Measurements from ENCODE around the gene DIAPH1. TPM values are rescaled to one million over a fixed set of nuclear protein-coding genes. Genes with fewer than 3 reads are reported as not detected.

Gene DIAPH1
- total RNA-seq, 1 experiment from 2014 or later, result 142 TPM

DNA sequence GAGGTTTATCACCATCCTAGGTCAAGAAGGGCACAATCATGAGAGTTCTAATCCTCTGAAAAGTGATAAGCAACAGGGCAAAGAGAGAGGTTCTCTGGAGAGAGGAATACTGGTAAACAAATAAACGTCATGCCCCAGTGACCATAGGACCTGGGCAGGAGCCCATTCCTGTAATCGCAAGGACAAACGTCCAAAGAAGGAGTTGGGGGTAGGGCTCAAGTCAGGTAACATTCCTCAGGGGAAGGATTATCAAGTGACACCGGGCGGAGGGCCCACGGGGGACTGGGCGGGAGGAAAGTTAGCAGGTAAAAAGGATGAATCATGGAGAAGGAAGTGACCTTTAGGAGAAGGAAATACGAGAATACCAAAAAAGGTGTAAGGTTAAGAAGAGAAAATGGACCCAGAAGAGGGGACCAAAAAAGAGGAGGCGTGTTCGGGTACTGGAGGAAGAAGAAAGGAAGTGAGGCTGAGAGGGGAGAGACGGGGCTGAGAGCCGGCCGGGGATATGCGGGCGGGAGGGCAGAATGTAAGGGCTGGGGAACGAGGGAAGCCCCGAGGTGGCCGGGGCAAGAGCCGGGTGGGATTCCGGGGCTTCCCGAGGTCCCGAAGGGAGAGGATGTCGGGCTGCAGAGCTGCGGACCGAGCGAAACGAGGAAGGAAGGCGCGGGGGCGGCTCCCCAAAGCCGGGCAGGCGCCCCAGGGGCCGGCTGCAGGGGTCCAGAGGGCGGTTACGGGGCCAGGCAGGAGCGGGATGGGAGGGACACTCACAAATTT lies 583 bp downstream of the DIAPH1 start (continued):
- TF ChIP-seq RAD21 (IDR thresholded peaks at IDR 0.05; ENCODE audit: low read depth) (no peak), ELF1 (IDR thresholded peaks at IDR 0.05; ENCODE audit: borderline replicate concordance, low read depth) (no peak)

DNA sequence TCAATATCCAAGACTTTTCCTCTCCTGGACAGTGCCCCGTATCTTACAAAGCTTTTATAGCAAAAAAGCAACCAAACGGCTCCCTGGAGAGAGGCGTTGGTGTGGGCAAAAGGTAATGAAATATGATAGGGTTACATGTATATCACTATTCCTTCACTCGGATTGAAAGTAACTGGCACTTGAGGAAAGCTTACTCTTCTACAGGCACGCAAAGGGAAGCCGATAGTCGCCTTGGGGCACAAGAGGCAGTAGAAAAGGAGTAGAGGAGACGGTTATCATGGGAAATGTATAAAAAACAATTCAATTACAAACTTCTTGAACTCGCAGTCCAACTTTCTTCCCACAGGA lies 1.1 kb downstream of the DIAPH1 start:
- H3K27ac ChIP-seq (ENCODE audit: low read depth, low read length), result peak overlapping the region; percentile 87
- TF ChIP-seq TCF7L2 (IDR thresholded peaks at IDR 0.05; ENCODE audit: borderline replicate concordance, extremely low read depth, insufficient read depth, insufficient read length) (no peak), EZH2 (IDR thresholded peaks at IDR 0.05) (no peak), SP1 (IDR thresholded peaks at IDR 0.05; ENCODE audit: low read depth) (no peak), YY1 (IDR thresholded peaks at IDR 0.05; ENCODE audit: extremely low read depth, insufficient replicate concordance, low read depth, low read length) (no peak), FOSL1 (IDR thresholded peaks at IDR 0.05; ENCODE audit: low read depth) (no peak), JUND (IDR thresholded peaks at IDR 0.05) (no peak), ELF1 (IDR thresholded peaks at IDR 0.05; ENCODE audit: borderline replicate concordance, low read depth) (no peak), SIN3A (IDR thresholded peaks at IDR 0.05; ENCODE audit: low read depth) (no peak; the same call in 1 of the 2 replicates), CEBPB (IDR thresholded peaks at IDR 0.05; ENCODE audit: low read depth) (no peak), POLR2AphosphoS5 (IDR thresholded peaks at IDR 0.05; ENCODE audit: low read depth, low read length) (no peak)
- TF ChIP-seq, protein P1, sequence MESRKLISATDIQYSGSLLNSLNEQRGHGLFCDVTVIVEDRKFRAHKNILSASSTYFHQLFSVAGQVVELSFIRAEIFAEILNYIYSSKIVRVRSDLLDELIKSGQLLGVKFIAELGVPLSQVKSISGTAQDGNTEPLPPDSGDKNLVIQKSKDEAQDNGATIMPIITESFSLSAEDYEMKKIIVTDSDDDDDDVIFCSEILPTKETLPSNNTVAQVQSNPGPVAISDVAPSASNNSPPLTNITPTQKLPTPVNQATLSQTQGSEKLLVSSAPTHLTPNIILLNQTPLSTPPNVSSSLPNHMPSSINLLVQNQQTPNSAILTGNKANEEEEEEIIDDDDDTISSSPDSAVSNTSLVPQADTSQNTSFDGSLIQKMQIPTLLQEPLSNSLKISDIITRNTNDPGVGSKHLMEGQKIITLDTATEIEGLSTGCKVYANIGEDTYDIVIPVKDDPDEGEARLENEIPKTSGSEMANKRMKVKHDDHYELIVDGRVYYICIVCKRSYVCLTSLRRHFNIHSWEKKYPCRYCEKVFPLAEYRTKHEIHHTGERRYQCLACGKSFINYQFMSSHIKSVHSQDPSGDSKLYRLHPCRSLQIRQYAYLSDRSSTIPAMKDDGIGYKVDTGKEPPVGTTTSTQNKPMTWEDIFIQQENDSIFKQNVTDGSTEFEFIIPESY (IDR thresholded peaks at IDR 0.05; ENCODE audit: extremely low read depth, insufficient replicate concordance, low read length), result no peak
- TF ChIP-seq, protein P2, sequence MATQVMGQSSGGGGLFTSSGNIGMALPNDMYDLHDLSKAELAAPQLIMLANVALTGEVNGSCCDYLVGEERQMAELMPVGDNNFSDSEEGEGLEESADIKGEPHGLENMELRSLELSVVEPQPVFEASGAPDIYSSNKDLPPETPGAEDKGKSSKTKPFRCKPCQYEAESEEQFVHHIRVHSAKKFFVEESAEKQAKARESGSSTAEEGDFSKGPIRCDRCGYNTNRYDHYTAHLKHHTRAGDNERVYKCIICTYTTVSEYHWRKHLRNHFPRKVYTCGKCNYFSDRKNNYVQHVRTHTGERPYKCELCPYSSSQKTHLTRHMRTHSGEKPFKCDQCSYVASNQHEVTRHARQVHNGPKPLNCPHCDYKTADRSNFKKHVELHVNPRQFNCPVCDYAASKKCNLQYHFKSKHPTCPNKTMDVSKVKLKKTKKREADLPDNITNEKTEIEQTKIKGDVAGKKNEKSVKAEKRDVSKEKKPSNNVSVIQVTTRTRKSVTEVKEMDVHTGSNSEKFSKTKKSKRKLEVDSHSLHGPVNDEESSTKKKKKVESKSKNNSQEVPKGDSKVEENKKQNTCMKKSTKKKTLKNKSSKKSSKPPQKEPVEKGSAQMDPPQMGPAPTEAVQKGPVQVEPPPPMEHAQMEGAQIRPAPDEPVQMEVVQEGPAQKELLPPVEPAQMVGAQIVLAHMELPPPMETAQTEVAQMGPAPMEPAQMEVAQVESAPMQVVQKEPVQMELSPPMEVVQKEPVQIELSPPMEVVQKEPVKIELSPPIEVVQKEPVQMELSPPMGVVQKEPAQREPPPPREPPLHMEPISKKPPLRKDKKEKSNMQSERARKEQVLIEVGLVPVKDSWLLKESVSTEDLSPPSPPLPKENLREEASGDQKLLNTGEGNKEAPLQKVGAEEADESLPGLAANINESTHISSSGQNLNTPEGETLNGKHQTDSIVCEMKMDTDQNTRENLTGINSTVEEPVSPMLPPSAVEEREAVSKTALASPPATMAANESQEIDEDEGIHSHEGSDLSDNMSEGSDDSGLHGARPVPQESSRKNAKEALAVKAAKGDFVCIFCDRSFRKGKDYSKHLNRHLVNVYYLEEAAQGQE (IDR thresholded peaks at IDR 0.05; ENCODE audit: low read depth), result no peak
- TF ChIP-seq, protein P3, sequence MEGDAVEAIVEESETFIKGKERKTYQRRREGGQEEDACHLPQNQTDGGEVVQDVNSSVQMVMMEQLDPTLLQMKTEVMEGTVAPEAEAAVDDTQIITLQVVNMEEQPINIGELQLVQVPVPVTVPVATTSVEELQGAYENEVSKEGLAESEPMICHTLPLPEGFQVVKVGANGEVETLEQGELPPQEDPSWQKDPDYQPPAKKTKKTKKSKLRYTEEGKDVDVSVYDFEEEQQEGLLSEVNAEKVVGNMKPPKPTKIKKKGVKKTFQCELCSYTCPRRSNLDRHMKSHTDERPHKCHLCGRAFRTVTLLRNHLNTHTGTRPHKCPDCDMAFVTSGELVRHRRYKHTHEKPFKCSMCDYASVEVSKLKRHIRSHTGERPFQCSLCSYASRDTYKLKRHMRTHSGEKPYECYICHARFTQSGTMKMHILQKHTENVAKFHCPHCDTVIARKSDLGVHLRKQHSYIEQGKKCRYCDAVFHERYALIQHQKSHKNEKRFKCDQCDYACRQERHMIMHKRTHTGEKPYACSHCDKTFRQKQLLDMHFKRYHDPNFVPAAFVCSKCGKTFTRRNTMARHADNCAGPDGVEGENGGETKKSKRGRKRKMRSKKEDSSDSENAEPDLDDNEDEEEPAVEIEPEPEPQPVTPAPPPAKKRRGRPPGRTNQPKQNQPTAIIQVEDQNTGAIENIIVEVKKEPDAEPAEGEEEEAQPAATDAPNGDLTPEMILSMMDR (IDR thresholded peaks at IDR 0.05 in 2 of 3, conservative IDR thresholded peaks at IDR 0.05 in 1 of 3; ENCODE audit: borderline replicate concordance in 1 of 3, insufficient read depth in 1 of 3, low read depth in 2 of 3, low read length in 2 of 3), result no peak
- TF ChIP-seq, protein P4, sequence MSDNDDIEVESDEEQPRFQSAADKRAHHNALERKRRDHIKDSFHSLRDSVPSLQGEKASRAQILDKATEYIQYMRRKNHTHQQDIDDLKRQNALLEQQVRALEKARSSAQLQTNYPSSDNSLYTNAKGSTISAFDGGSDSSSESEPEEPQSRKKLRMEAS (IDR thresholded peaks at IDR 0.05), result no peak
- TF ChIP-seq, protein P5, sequence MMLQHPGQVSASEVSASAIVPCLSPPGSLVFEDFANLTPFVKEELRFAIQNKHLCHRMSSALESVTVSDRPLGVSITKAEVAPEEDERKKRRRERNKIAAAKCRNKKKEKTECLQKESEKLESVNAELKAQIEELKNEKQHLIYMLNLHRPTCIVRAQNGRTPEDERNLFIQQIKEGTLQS (IDR thresholded peaks at IDR 0.05), result no peak

More for the DNA sequence above, 1.1 kb downstream of the DIAPH1 start:
- H3K79me2 ChIP-seq (ENCODE audit: insufficient read depth, low read length), result peaks cover 58% of the 10 kb centered on the region
- no peaks in the 10 kb centered on the region for H3K9me2 ChIP-seq (ENCODE audit: insufficient read depth)
- H3K4me2 ChIP-seq (ENCODE audit: low read length), result peak overlapping the region; percentile 79
- H4K20me1 ChIP-seq (ENCODE audit: insufficient read depth), result peaks cover 20% of the 10 kb centered on the region; the same call in 1 of the 2 replicates
- H3K27me3 ChIP-seq (ENCODE audit: insufficient read depth, low read length), result no peaks in the 10 kb centered on the region
- ChIA-PET POLR2A (no interaction called here), RAD21 (ENCODE audit: low non-redundant PET in 1 of 2, low total read pairs in 2 of 2, uncharacterized antibody in 2 of 2, unreplicated experiment in 2 of 2) (no interaction called here), CTCF (interaction anchor here (1.0 kb wide), 1 partner anchor 26 kb away, joined by 5 read pairs; no protein-coding TSS in a partner anchor)
- peaks cover 6 to 25% of the 10 kb centered on the region in 2 experiments for H3K4me1 ChIP-seq (ENCODE audit: control insufficient read depth in 1 of 2, insufficient read depth in 2 of 2, low read length in 2 of 2)
- no peak overlapping the region for H2AFZ ChIP-seq (ENCODE audit: low read depth, low read length, poor library complexity, severe bottlenecking)
- intact Hi-C loops (cut with micrococcal nuclease), result loop anchor here (5.0 kb wide), 1 partner anchor 1440 kb away; the partner anchor contains the start of gene CYSTM1
- TSS peak; percentile 49 for BruUV-seq (replicated peaks)
- no peaks in the 10 kb centered on the region for H3K9me3 ChIP-seq (ENCODE audit: control insufficient read depth in 1 of 2, insufficient read depth in 1 of 2, low read depth in 1 of 2, low read length in 2 of 2)
- ATAC-seq (no peak), DNase-seq (ENCODE audit: low read depth, low spot score) (no peak)
- peak overlapping the region; percentile 68 to 85 for H3K4me3 ChIP-seq (replicated peaks in 1 of 2; ENCODE audit: low read depth in 1 of 2, low read length in 2 of 2)
- H3K9ac ChIP-seq (ENCODE audit: low read length), result peak overlapping the region; percentile 96
- H3K36me3 ChIP-seq (ENCODE audit: control insufficient read depth in 1 of 2, insufficient read depth in 2 of 2, low read length in 2 of 2), result peaks cover 2 to 17% of the 10 kb centered on the region in 2 experiments; a peak in 1 of 4 replicates

Data from HCT116 (cell line).